HL-60 (cell line): ENCODE measurements around the gene HRCT1.

Experiments used
- POLR2AphosphoS5 ChIP-seq: IDR thresholded peaks from 2 replicates; pipeline ENCODE4 v1.6.1; 2012; ENCODE audit warnings: low read depth
- TF ChIP-seq, protein P1 (sequence below): IDR thresholded peaks from one replicate; pipeline ENCODE4 v1.5.1; 2011; ENCODE audit warnings: low read length, control low read depth, inconsistent platforms; ENCODE audit not compliant: insufficient read depth
- TF ChIP-seq, protein P2 (sequence below): IDR thresholded peaks from 2 replicates; pipeline ENCODE4 v1.6.1; 2012; ENCODE audit warnings: low read depth; ENCODE audit not compliant: insufficient replicate concordance

GRCh38 chr9:35920051-35920620 lies 14.1 kb downstream of the HRCT1 start:
- TF ChIP-seq, protein P1, sequence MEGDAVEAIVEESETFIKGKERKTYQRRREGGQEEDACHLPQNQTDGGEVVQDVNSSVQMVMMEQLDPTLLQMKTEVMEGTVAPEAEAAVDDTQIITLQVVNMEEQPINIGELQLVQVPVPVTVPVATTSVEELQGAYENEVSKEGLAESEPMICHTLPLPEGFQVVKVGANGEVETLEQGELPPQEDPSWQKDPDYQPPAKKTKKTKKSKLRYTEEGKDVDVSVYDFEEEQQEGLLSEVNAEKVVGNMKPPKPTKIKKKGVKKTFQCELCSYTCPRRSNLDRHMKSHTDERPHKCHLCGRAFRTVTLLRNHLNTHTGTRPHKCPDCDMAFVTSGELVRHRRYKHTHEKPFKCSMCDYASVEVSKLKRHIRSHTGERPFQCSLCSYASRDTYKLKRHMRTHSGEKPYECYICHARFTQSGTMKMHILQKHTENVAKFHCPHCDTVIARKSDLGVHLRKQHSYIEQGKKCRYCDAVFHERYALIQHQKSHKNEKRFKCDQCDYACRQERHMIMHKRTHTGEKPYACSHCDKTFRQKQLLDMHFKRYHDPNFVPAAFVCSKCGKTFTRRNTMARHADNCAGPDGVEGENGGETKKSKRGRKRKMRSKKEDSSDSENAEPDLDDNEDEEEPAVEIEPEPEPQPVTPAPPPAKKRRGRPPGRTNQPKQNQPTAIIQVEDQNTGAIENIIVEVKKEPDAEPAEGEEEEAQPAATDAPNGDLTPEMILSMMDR, result no peak
- TF ChIP-seq POLR2AphosphoS5, result no peak
- TF ChIP-seq, protein P2, sequence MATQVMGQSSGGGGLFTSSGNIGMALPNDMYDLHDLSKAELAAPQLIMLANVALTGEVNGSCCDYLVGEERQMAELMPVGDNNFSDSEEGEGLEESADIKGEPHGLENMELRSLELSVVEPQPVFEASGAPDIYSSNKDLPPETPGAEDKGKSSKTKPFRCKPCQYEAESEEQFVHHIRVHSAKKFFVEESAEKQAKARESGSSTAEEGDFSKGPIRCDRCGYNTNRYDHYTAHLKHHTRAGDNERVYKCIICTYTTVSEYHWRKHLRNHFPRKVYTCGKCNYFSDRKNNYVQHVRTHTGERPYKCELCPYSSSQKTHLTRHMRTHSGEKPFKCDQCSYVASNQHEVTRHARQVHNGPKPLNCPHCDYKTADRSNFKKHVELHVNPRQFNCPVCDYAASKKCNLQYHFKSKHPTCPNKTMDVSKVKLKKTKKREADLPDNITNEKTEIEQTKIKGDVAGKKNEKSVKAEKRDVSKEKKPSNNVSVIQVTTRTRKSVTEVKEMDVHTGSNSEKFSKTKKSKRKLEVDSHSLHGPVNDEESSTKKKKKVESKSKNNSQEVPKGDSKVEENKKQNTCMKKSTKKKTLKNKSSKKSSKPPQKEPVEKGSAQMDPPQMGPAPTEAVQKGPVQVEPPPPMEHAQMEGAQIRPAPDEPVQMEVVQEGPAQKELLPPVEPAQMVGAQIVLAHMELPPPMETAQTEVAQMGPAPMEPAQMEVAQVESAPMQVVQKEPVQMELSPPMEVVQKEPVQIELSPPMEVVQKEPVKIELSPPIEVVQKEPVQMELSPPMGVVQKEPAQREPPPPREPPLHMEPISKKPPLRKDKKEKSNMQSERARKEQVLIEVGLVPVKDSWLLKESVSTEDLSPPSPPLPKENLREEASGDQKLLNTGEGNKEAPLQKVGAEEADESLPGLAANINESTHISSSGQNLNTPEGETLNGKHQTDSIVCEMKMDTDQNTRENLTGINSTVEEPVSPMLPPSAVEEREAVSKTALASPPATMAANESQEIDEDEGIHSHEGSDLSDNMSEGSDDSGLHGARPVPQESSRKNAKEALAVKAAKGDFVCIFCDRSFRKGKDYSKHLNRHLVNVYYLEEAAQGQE, result no peak
